ENCODE measurements around the gene RASD1. TPM values are rescaled to one million over a fixed set of nuclear protein-coding genes. Genes with fewer than 3 reads are reported as not detected.
A peak's percentile ranks its signal among the peaks of the same experiment; 100 is the strongest.

RASD1 gene
- total and polyA plus RNA-seq, 2 donors (not counting 1 experiment from before 2014, with no cell fraction given): 0.34 to 2.6 TPM

- TF ChIP-seq EZH2 (IDR thresholded peaks at IDR 0.05; ENCODE audit: low read length, missing control alignments) (no peak), CTCF (conservative IDR thresholded peaks at IDR 0.05 in 1 of 2, IDR thresholded peaks at IDR 0.05 in 1 of 2; ENCODE audit: low read depth in 1 of 2, low read length in 2 of 2) (no peak)
- H3K9ac ChIP-seq (ENCODE audit: insufficient read depth, low read length): no peak overlapping the region
Measured at GRCh38 chr17:17498606-17499301, 2.6 kb upstream of the RASD1 start.

GRCh38 chr17:17497845-17498520 is 1.8 kb upstream of the RASD1 start:
- Histone ChIP-seq H3K36me3 (ENCODE audit: control insufficient read depth, insufficient read depth, low read length) (no peaks in the 10 kb centered on the region), H4K20me1 (ENCODE audit: control insufficient read depth, extremely low read depth, insufficient read depth, low read length) (no peaks in the 10 kb centered on the region), H3K27ac (ENCODE audit: insufficient read depth, low read length) (no peak overlapping the region), H3K79me2 (ENCODE audit: control insufficient read depth, insufficient read depth, low read length) (no peaks in the 10 kb centered on the region), H3K4me3 (replicated peaks in 1 of 4; ENCODE audit: control extremely low read depth in 1 of 4, insufficient read depth in 1 of 4, low read depth in 3 of 4, low read length in 4 of 4) (no peak overlapping the region), H3K4me2 (ENCODE audit: extremely low read depth, insufficient read depth, low read length) (no peak overlapping the region), H3K4me1 (ENCODE audit: control insufficient read depth, extremely low read depth, insufficient read depth, low read length) (peaks cover 5% of the 10 kb centered on the region), H3K27me3 (ENCODE audit: control insufficient read depth, insufficient read depth, low read length) (peaks cover 3% of the 10 kb centered on the region), H2AFZ (ENCODE audit: low read length) (no peak overlapping the region), H3K9me3 (ENCODE audit: control insufficient read depth, insufficient read depth, low read depth, low read length) (no peaks in the 10 kb centered on the region), H3K9ac (ENCODE audit: insufficient read depth, low read length) (no peak overlapping the region)
- no peak for DNase-seq (ENCODE audit: low read depth in 2 of 2)
- TF ChIP-seq EZH2 (IDR thresholded peaks at IDR 0.05; ENCODE audit: low read length, missing control alignments) (no peak), CTCF (conservative IDR thresholded peaks at IDR 0.05 in 1 of 2, IDR thresholded peaks at IDR 0.05 in 1 of 2; ENCODE audit: low read depth in 1 of 2, low read length in 2 of 2) (no peak)

More at GRCh38 chr17:17498606-17499301, 2.6 kb upstream of the RASD1 start:
- Histone ChIP-seq H3K27ac (ENCODE audit: insufficient read depth, low read length) (no peak overlapping the region), H2AFZ (ENCODE audit: low read length) (no peak overlapping the region), H4K20me1 (ENCODE audit: control insufficient read depth, extremely low read depth, insufficient read depth, low read length) (no peaks in the 10 kb centered on the region), H3K4me2 (ENCODE audit: extremely low read depth, insufficient read depth, low read length) (no peak overlapping the region), H3K27me3 (ENCODE audit: control insufficient read depth, insufficient read depth, low read length) (peaks cover 3% of the 10 kb centered on the region), H3K4me3 (replicated peaks in 1 of 4; ENCODE audit: control extremely low read depth in 1 of 4, insufficient read depth in 1 of 4, low read depth in 3 of 4, low read length in 4 of 4) (no peak overlapping the region), H3K9me3 (ENCODE audit: control insufficient read depth, insufficient read depth, low read depth, low read length) (no peaks in the 10 kb centered on the region), H3K36me3 (ENCODE audit: control insufficient read depth, insufficient read depth, low read length) (no peaks in the 10 kb centered on the region), H3K4me1 (ENCODE audit: control insufficient read depth, extremely low read depth, insufficient read depth, low read length) (peaks cover 5% of the 10 kb centered on the region), H3K79me2 (ENCODE audit: control insufficient read depth, insufficient read depth, low read length) (no peaks in the 10 kb centered on the region)
- DNase-seq (ENCODE audit: low read depth in 2 of 2): no peak

- peak overlapping the region; percentile 16 for H2AFZ ChIP-seq (ENCODE audit: low read length)
- no peak overlapping the region for H3K9ac ChIP-seq (ENCODE audit: insufficient read depth, low read length)
- TF ChIP-seq EZH2 (IDR thresholded peaks at IDR 0.05; ENCODE audit: low read length, missing control alignments) (no peak), CTCF (conservative IDR thresholded peaks at IDR 0.05 in 1 of 2, IDR thresholded peaks at IDR 0.05 in 1 of 2; ENCODE audit: low read depth in 1 of 2, low read length in 2 of 2) (no peak)
Measured at GRCh38 chr17:17497065-17497844, 1.1 kb upstream of the RASD1 start.

More at GRCh38 chr17:17497065-17497844, 1.1 kb upstream of the RASD1 start:
- Histone ChIP-seq H3K79me2 (ENCODE audit: control insufficient read depth, insufficient read depth, low read length) (no peaks in the 10 kb centered on the region), H3K27me3 (ENCODE audit: control insufficient read depth, insufficient read depth, low read length) (peaks cover 3% of the 10 kb centered on the region), H3K9me3 (ENCODE audit: control insufficient read depth, insufficient read depth, low read depth, low read length) (no peaks in the 10 kb centered on the region), H3K36me3 (ENCODE audit: control insufficient read depth, insufficient read depth, low read length) (peaks cover 2% of the 10 kb centered on the region), H3K27ac (ENCODE audit: insufficient read depth, low read length) (no peak overlapping the region), H3K4me3 (replicated peaks in 1 of 4; ENCODE audit: control extremely low read depth in 1 of 4, insufficient read depth in 1 of 4, low read depth in 3 of 4, low read length in 4 of 4) (peak overlapping the region in 1 of 4 experiments; percentile 15), H3K4me1 (ENCODE audit: control insufficient read depth, extremely low read depth, insufficient read depth, low read length) (peaks cover 5% of the 10 kb centered on the region), H3K4me2 (ENCODE audit: extremely low read depth, insufficient read depth, low read length) (no peak overlapping the region), H4K20me1 (ENCODE audit: control insufficient read depth, extremely low read depth, insufficient read depth, low read length) (no peaks in the 10 kb centered on the region)
- peak in 1 of 2 donors; percentile 20 for DNase-seq (ENCODE audit: low read depth in 2 of 2)
